Nephron (organoid): ENCODE measurements around the gene ARFGAP3.
"Not testable (repeated sequence)": the region's sequence is repeated elsewhere in the genome, so short reads cannot be mapped to it uniquely, and the experiment has no call there.

Experiments used
- H3K27ac Mint-ChIP-seq, 3 experiments: 2 replicates each; pipeline ENCODE4 v1.8.0; 2020; ENCODE audit warnings: mixed read lengths in 3 of 3, mild to moderate bottlenecking in 2 of 3, moderate library complexity in 1 of 3
- H3K27me3 Mint-ChIP-seq: 2 replicates; pipeline ENCODE4 v1.8.0; 2021; ENCODE audit warnings: low read depth, mild to moderate bottlenecking, moderate library complexity, mixed read lengths
- H3K36me3 Mint-ChIP-seq: 2 replicates; pipeline ENCODE4 v1.8.0; 2020; ENCODE audit warnings: low read depth, mixed read lengths
- H3K4me1 Mint-ChIP-seq: 2 replicates; pipeline ENCODE4 v1.8.0; 2020; ENCODE audit warnings: mixed read lengths
- H3K4me3 Mint-ChIP-seq, 3 experiments: 2 replicates each; pipeline ENCODE4 v1.8.0; 2020; ENCODE audit warnings: mild to moderate bottlenecking in 3 of 3, mixed read lengths in 3 of 3, moderate library complexity in 2 of 3
- H3K9me3 Mint-ChIP-seq: 2 replicates; pipeline ENCODE4 v1.8.0; 2020; ENCODE audit warnings: mixed read lengths
- CTCF ChIP-seq, 3 experiments: fragments of 200-600 bp; sonication (generic); IDR thresholded peaks; one replicate each; pipeline ENCODE4 v1.5.0; 2021; ENCODE audit warnings: antibody characterized with exemption in 3 of 3; ENCODE audit not compliant: unreplicated experiment in 3 of 3

Gene ARFGAP3

GRCh38 chr22:42763965-42764480 is 93.0 kb downstream of the ARFGAP3 start:
- H3K27ac Mint-ChIP-seq, result no peak overlapping the region
- H3K4me3 Mint-ChIP-seq, result no peak overlapping the region
- no peak for TF ChIP-seq CTCF (IDR thresholded peaks at IDR 0.05; ENCODE audit: unreplicated experiment in 3 of 3)
- no peaks in the 10 kb centered on the region for H3K27me3 Mint-ChIP-seq
- peaks cover 7% of the 10 kb centered on the region for H3K4me1 Mint-ChIP-seq
- H3K9me3 Mint-ChIP-seq, result no peaks in the 10 kb centered on the region
- H3K36me3 Mint-ChIP-seq, result no peaks in the 10 kb centered on the region

GRCh38 chr22:42760806-42761565 is 96.1 kb downstream of the ARFGAP3 start:
- no peak overlapping the region for H3K4me3 Mint-ChIP-seq
- H3K9me3 Mint-ChIP-seq, result peaks cover 2% of the 10 kb centered on the region
- peaks cover 13% of the 10 kb centered on the region for H3K27me3 Mint-ChIP-seq
- no peaks in the 10 kb centered on the region for H3K4me1 Mint-ChIP-seq
- no peaks in the 10 kb centered on the region for H3K36me3 Mint-ChIP-seq
- no peak for TF ChIP-seq CTCF (IDR thresholded peaks at IDR 0.05; ENCODE audit: unreplicated experiment in 3 of 3)
- no peak overlapping the region for H3K27ac Mint-ChIP-seq

GRCh38 chr22:42758931-42759629 is 98.0 kb downstream of the ARFGAP3 start:
- Mint-ChIP-seq H3K9me3 (peaks cover 2% of the 10 kb centered on the region), H3K27me3 (peaks cover 13% of the 10 kb centered on the region), H3K4me1 (no peaks in the 10 kb centered on the region), H3K36me3 (no peaks in the 10 kb centered on the region), H3K27ac (no peak overlapping the region), H3K4me3 (no peak overlapping the region)
- TF ChIP-seq CTCF (IDR thresholded peaks at IDR 0.05; ENCODE audit: unreplicated experiment in 3 of 3), result no peak

DNA sequence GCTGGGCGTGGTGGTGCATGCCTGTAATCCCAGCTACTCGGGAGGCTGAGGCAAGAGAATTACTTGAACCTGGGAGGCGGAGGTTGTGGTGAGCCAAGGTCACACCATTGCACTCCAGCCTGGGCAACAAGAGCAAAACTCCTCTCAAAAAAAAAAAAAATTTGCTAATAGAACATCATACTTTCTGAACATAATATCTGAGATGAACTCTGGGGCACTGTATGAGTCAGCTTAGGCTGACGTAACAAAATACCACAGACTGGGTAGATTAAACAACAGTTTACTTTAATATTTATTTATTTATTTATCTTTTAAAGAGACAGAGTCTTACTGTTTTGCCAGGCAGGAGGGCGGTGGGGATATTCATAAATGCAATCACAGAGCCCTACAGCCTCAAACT is 101.5 kb downstream of the ARFGAP3 start:
- H3K4me3 Mint-ChIP-seq, H3K9me3 Mint-ChIP-seq, H3K4me1 Mint-ChIP-seq, H3K36me3 Mint-ChIP-seq, H3K27ac Mint-ChIP-seq: not testable (repeated sequence)
- H3K27me3 Mint-ChIP-seq, result peaks cover 13% of the 10 kb centered on the region

- not testable (repeated sequence) for H3K4me1 Mint-ChIP-seq, H3K27ac Mint-ChIP-seq, H3K4me3 Mint-ChIP-seq, H3K36me3 Mint-ChIP-seq, H3K9me3 Mint-ChIP-seq
- H3K27me3 Mint-ChIP-seq, result peaks cover 13% of the 10 kb centered on the region
Measured at GRCh38 chr22:42755121-42755520, 102.0 kb downstream of the ARFGAP3 start.

DNA sequence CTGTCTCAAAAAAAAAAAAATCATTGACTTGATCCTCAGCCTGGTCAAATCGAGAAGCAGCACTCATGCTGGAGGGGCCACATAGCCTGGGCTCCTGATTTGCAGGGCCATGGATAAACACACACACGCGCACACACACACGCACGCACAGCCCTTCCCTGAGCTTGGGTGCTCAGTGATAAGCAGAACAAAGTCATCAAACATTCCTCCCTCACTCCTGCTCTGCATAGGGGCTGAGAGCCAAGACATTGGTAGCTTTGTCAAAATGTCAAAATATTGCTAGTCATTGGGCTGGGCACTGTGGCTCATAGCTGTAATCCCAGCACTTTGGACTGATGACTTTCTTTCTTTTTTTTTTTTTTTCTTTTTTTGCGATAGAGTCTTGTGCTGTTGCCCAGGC is 102.4 kb downstream of the ARFGAP3 start:
- no peaks in the 10 kb centered on the region for H3K4me1 Mint-ChIP-seq

More for the DNA sequence above, 102.4 kb downstream of the ARFGAP3 start:
- no peak overlapping the region for H3K4me3 Mint-ChIP-seq
- H3K36me3 Mint-ChIP-seq, result no peaks in the 10 kb centered on the region
- peaks cover 13% of the 10 kb centered on the region for H3K27me3 Mint-ChIP-seq
- H3K27ac Mint-ChIP-seq, result no peak overlapping the region
- TF ChIP-seq CTCF (IDR thresholded peaks at IDR 0.05; ENCODE audit: unreplicated experiment in 3 of 3), result no peak
- H3K9me3 Mint-ChIP-seq, result peaks cover 2% of the 10 kb centered on the region
